Fibroblast of lung (primary cell): ENCODE data around the gene CRNN.

Source experiments
- EZH2 ChIP-seq: IDR thresholded peaks from 2 replicates; pipeline ENCODE4 v1.5.1; 2012; ENCODE audit warnings: low read length, control low read depth, mild to moderate bottlenecking; ENCODE audit errors: missing control alignments
- TF ChIP-seq, protein P1 (sequence below), 2 donors: IDR thresholded peaks in 1 of 2; conservative IDR thresholded peaks in 1 of 2; 1 replicate in 1 of 2; 2 replicates in 1 of 2; pipeline ENCODE4 v1.5.1; 2011 to 2012; ENCODE audit warnings: low read length in 2 of 2, control low read depth in 1 of 2, inconsistent platforms in 1 of 2, low read depth in 1 of 2, mild to moderate bottlenecking in 1 of 2

DNA sequence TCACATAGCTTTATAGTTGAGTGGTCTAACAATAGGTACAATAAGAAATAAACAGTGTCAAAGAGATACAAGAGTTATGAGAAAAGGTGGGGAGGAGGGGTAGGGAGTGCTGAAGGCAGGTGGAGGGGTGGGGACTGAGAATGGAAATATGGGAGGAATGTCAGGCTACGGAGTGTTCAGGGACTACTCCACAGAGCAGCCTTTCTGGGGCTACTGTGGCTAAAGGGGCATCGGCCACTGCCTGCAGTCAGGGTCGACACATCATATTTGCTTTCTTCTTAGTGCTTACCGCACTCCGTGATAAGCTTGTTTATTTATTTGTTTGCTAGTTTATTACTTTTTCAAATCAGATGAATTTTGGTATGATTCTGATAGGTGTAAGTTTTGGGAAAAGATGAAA, 34.4 kb upstream of the CRNN start:
- TF ChIP-seq, protein P1, sequence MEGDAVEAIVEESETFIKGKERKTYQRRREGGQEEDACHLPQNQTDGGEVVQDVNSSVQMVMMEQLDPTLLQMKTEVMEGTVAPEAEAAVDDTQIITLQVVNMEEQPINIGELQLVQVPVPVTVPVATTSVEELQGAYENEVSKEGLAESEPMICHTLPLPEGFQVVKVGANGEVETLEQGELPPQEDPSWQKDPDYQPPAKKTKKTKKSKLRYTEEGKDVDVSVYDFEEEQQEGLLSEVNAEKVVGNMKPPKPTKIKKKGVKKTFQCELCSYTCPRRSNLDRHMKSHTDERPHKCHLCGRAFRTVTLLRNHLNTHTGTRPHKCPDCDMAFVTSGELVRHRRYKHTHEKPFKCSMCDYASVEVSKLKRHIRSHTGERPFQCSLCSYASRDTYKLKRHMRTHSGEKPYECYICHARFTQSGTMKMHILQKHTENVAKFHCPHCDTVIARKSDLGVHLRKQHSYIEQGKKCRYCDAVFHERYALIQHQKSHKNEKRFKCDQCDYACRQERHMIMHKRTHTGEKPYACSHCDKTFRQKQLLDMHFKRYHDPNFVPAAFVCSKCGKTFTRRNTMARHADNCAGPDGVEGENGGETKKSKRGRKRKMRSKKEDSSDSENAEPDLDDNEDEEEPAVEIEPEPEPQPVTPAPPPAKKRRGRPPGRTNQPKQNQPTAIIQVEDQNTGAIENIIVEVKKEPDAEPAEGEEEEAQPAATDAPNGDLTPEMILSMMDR (conservative IDR thresholded peaks at IDR 0.05 in 1 of 2, IDR thresholded peaks at IDR 0.05 in 1 of 2; ENCODE audit: low read depth in 1 of 2, low read length in 2 of 2) = no peak
- no peak for TF ChIP-seq EZH2
